OCI-LY7 (cell line): ENCODE data around the gene RBP3. TPM values are rescaled to one million over a fixed set of nuclear protein-coding genes. Genes with fewer than 3 reads are reported as not detected.

Experiments used
- BruUV-seq: library from RNA; stranded (reverse); fragments of 400-500 nt; replicated peaks from 2 replicates; lab custom pipeline; 2021; lab: Mats Ljungman, UMichigan
- CTCF ChIA-PET: fragments of 300-600 bp; sonication (Branson Sonifier 250); formaldehyde crosslinking; loops from one replicate; lab custom pipeline; 2022; ENCODE audit warnings: antibody characterized with exemption; ENCODE audit not compliant: unreplicated experiment; lab: Charles Lee
- POLR2A ChIA-PET: fragments of 300-600 bp; sonication (Branson Sonifier 250); formaldehyde crosslinking; loops from one replicate; lab custom pipeline; 2022; ENCODE audit warnings: antibody characterized with exemption; lab: Charles Lee
- DNase-seq: peaks from one replicate; pipeline ENCODE4 v3.0.0-alpha.2; 2015; ENCODE audit warnings: low spot score
- H2AFZ ChIP-seq: fragments of 200-600 bp; sonication (generic), shearing (Covaris generic); 2 replicates; pipeline ENCODE4 v1.6.1; 2014; ENCODE audit warnings: mild to moderate bottlenecking, antibody characterized with exemption, low read length, moderate library complexity
- H3K27ac ChIP-seq: fragments of 200-600 bp; sonication (generic); 2 replicates; pipeline ENCODE4 v1.5.1; 2014; ENCODE audit warnings: mixed run types, low read depth, mild to moderate bottlenecking, moderate library complexity, low read length, inconsistent platforms; ENCODE audit not compliant: poor library complexity, severe bottlenecking
- H3K36me3 ChIP-seq: fragments of 200-600 bp; sonication (generic); 2 replicates; pipeline ENCODE4 v1.6.1; 2014; ENCODE audit warnings: mild to moderate bottlenecking, antibody characterized with exemption, low read length, moderate library complexity, mixed read lengths; ENCODE audit not compliant: insufficient read depth
- H3K4me1 ChIP-seq: fragments of 200-600 bp; sonication (generic); 2 replicates; pipeline ENCODE4 v1.5.1; 2014; ENCODE audit warnings: mild to moderate bottlenecking, low read length; ENCODE audit not compliant: insufficient read depth, poor library complexity, severe bottlenecking
- H3K4me2 ChIP-seq: fragments of 200-600 bp; sonication (generic); 2 replicates; pipeline ENCODE4 v1.6.1; 2014; ENCODE audit warnings: mild to moderate bottlenecking, low read length
- H3K4me3 ChIP-seq: fragments of 200-600 bp; sonication (generic); 2 replicates; pipeline ENCODE4 v1.5.1; 2014; ENCODE audit warnings: mild to moderate bottlenecking, low read depth, low read length; ENCODE audit not compliant: poor library complexity, severe bottlenecking
- H3K79me2 ChIP-seq: fragments of 200-600 bp; sonication (generic); 2 replicates; pipeline ENCODE4 v1.6.1; 2016; ENCODE audit warnings: low read depth, mild to moderate bottlenecking, low read length, moderate library complexity, mixed read lengths; ENCODE audit not compliant: insufficient read depth
- H3K9me2 ChIP-seq: fragments of 200-600 bp; sonication (generic); 2 replicates; pipeline ENCODE4 v1.6.1; 2016; ENCODE audit warnings: mild to moderate bottlenecking, low read length, mixed read lengths; ENCODE audit not compliant: insufficient read depth
- H3K9me3 ChIP-seq: fragments of 200-600 bp; sonication (generic); 2 replicates; pipeline ENCODE4 v1.6.1; 2014; ENCODE audit warnings: mild to moderate bottlenecking, mixed run types, low read length, mixed read lengths
- H4K20me1 ChIP-seq: fragments of 200-600 bp; sonication (generic); 2 replicates; pipeline ENCODE4 v1.6.1; 2014; ENCODE audit warnings: mild to moderate bottlenecking, antibody characterized with exemption, low read length, moderate library complexity, mixed read lengths; ENCODE audit not compliant: insufficient read depth
- CTCF ChIP-seq: fragments of 200-600 bp; sonication (generic); conservative IDR thresholded peaks from 2 replicates; pipeline ENCODE4 v1.5.1; 2014; ENCODE audit warnings: mild to moderate bottlenecking, antibody characterized with exemption, low read length, moderate library complexity, mixed read lengths
- EZH2phosphoT487 ChIP-seq: fragments of 200-600 bp; sonication (generic); IDR thresholded peaks from 2 replicates; pipeline ENCODE4 v1.6.1; 2018; ENCODE audit warnings: low read depth, borderline replicate concordance, mild to moderate bottlenecking, mixed run types, antibody characterized with exemption, low read length, moderate library complexity, mixed read lengths
- intact Hi-C: fragments of 100-400 bp; cut with micrococcal nuclease; formaldehyde crosslinking; loops from one replicate; pipeline ENCODE4 v1.10.0; 2022; ENCODE audit not compliant: unreplicated experiment
- total RNA-seq, 2 experiments: library from RNA; depleted of rRNA in 1 of 2; stranded (reverse); fragments of >200 nt in 1 of 2; shearing (Covaris generic) in 1 of 2; gene quantifications; 2 replicates each; pipeline ENCODE4 v1.2.3, GENCODE V29; 2014 to 2022

The RBP3 gene
- total RNA-seq, 2 experiments from 2014 or later, result not detected

GRCh38 chr10:47331491-47331890 lies 16.7 kb upstream of the RBP3 start:
- no peaks in the 10 kb centered on the region for H4K20me1 ChIP-seq
- H3K9me3 ChIP-seq, result no peaks in the 10 kb centered on the region
- POLR2A ChIA-PET, result no interaction called here
- H3K79me2 ChIP-seq, result no peaks in the 10 kb centered on the region
- H3K4me1 ChIP-seq, result no peaks in the 10 kb centered on the region
- no TSS peak for BruUV-seq
- H3K9me2 ChIP-seq, result no peaks in the 10 kb centered on the region
- no peak overlapping the region for H3K4me2 ChIP-seq
- TF ChIP-seq EZH2phosphoT487 (no peak), CTCF (no peak)
- CTCF ChIA-PET, result no interaction called here
- no peak overlapping the region for H3K27ac ChIP-seq
- intact Hi-C loops, result no loop called here
- DNase-seq, result no peak
- H3K36me3 ChIP-seq, result no peaks in the 10 kb centered on the region
- H3K4me3 ChIP-seq, result no peak overlapping the region
- no peak overlapping the region for H2AFZ ChIP-seq

GRCh38 chr10:47331954-47332353 lies 16.2 kb upstream of the RBP3 start:
- Histone ChIP-seq H3K4me1 (no peaks in the 10 kb centered on the region), H3K9me3 (no peaks in the 10 kb centered on the region), H4K20me1 (no peaks in the 10 kb centered on the region), H3K4me3 (no peak overlapping the region), H2AFZ (no peak overlapping the region), H3K36me3 (no peaks in the 10 kb centered on the region), H3K79me2 (no peaks in the 10 kb centered on the region), H3K9me2 (no peaks in the 10 kb centered on the region), H3K4me2 (no peak overlapping the region), H3K27ac (no peak overlapping the region)
- no peak for TF ChIP-seq CTCF
- TF ChIP-seq EZH2phosphoT487, result no peak
- intact Hi-C loops, result no loop called here
- POLR2A ChIA-PET, result no interaction called here
- no TSS peak for BruUV-seq
- CTCF ChIA-PET, result no interaction called here
- no peak for DNase-seq

GRCh38 chr10:47332371-47332770 lies 15.8 kb upstream of the RBP3 start:
- Histone ChIP-seq H3K36me3 (no peaks in the 10 kb centered on the region), H3K4me1 (no peaks in the 10 kb centered on the region), H3K9me3 (no peaks in the 10 kb centered on the region), H3K9me2 (no peaks in the 10 kb centered on the region), H3K79me2 (no peaks in the 10 kb centered on the region), H3K4me2 (no peak overlapping the region), H3K27ac (no peak overlapping the region), H3K4me3 (no peak overlapping the region), H4K20me1 (no peaks in the 10 kb centered on the region), H2AFZ (no peak overlapping the region)
- intact Hi-C loops, result no loop called here
- DNase-seq, result no peak
- TF ChIP-seq CTCF, result no peak
- no peak for TF ChIP-seq EZH2phosphoT487
- no TSS peak for BruUV-seq
- ChIA-PET CTCF (no interaction called here), POLR2A (no interaction called here)
